Left lung (tissue), 10 donors: Measurements from ENCODE around the gene ABHD6. TPM values are rescaled to one million over a fixed set of nuclear protein-coding genes. Genes with fewer than 3 reads are reported as not detected.
A peak's percentile ranks its signal among the peaks of the same experiment; 100 is the strongest.

Experiments used
- ATAC-seq: fragments of 200-7000 bp; cut with Tn5 transposase; one replicate; pipeline ENCODE4 v1.9.1; 2020; ENCODE audit warnings: moderate library complexity
- DNase-seq, 4 donors: peaks; one replicate each; pipeline ENCODE4 v3.0.0-alpha.2; 2013 to 2020
- H3K27ac ChIP-seq, 2 donors: fragments of 200-600 bp; sonication (generic) in 1 of 2; one replicate each; pipeline versions ENCODE4 v1.5.0 to v1.8.0; 2020 to 2021
- H3K27me3 ChIP-seq, 2 donors: fragments of 200-600 bp; sonication (generic) in 1 of 2; one replicate each; pipeline versions ENCODE4 v1.5.0 to v1.8.0; 2020 to 2021
- H3K36me3 ChIP-seq, 2 donors: fragments of 200-600 bp; sonication (generic) in 1 of 2; one replicate each; pipeline versions ENCODE4 v1.5.0 to v1.8.0; 2020 to 2021
- H3K4me1 ChIP-seq, 2 donors: fragments of 200-600 bp; one replicate each; pipeline ENCODE4 v1.8.0; 2021
- H3K4me3 ChIP-seq, 2 donors: fragments of 200-600 bp; sonication (generic) in 1 of 2; one replicate each; pipeline versions ENCODE4 v1.5.0 to v1.8.0; 2020 to 2021; ENCODE audit warnings: mild to moderate bottlenecking in 1 of 2
- H3K9me3 ChIP-seq, 2 donors: fragments of 200-600 bp; sonication (generic) in 1 of 2; one replicate each; pipeline versions ENCODE4 v1.5.0 to v1.8.0; 2020 to 2021
- intact Hi-C, 2 donors: fragments of 100-400 bp; cut with DNase I; formaldehyde crosslinking; loops; one replicate each; pipeline versions ENCODE4 v1.11.2 to v1.14.2; 2022
- polyA plus RNA-seq, 6 donors: library from polyadenylated mRNA; unstranded; fragments of 120-200 nt; gene quantifications; one replicate each; pipeline ENCODE4 v1.2.1, GENCODE V29; 2013; ENCODE audit not compliant: insufficient read length in 6 of 6
- total RNA-seq, 2 donors: library from RNA; stranded (reverse); fragmentation: NEBNext Ultra II Directional; extraction: Animal tissue kit (Norgen Biotek cat#: 25700); gene quantifications; one replicate each; pipeline ENCODE4 v1.2.1, GENCODE V29; 2021
- TF ChIP-seq, protein P1 (sequence below), 2 donors: fragments of 200-600 bp; sonication (generic) in 1 of 2; IDR thresholded peaks; one replicate each; pipeline versions ENCODE4 v1.5.0 to v1.8.0; 2021; ENCODE audit warnings: antibody characterized with exemption in 2 of 2
- donor health status: DM: no; HTN: yes; CAD: no.
- donor health status: DM: no; HTN: no; CAD: no.

ABHD6 gene
- total and polyA plus RNA-seq, 8 donors = 4.8 to 12.7 (median 8.2) TPM

DNA sequence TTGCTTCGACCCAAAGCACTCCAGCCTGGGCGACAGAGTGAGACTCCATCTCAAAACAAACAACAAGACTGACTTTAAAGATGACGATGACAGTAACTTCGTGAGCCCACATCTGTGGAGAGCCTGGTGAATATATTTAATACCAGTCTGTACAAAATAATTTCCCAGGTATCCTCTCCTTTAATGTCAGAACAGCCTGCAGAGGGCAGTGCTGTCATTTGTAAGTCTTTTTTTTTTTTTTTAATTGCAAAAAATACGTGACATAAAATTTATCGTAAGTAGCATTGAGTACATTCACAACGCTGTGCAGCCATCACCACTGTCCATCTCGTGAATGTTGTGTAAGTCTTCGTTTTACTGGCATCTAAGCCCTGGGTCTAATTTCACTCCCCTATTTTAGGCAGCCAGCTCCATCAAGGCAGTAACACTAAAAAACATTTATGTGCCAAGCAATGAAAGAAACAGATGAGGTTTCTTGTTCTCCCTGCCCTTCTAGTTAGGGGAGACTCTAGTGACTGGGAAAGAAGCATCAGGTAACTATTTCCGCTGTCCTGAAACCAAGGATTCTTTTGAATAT, 70.1 kb downstream of the ABHD6 start:
- DNase-seq (peak in 2 of 4 donors; percentile 35 to 65), ATAC-seq (peak; percentile 6)
- Histone ChIP-seq H3K9me3 (no peaks in the 10 kb centered on the region), H3K4me1 (peaks cover 19 to 32% of the 10 kb centered on the region in 2 donors), H3K4me3 (peak overlapping the region; percentile 72 to 81), H3K27ac (peak overlapping the region in 1 of 2 donors; percentile 96), H3K27me3 (no peaks in the 10 kb centered on the region), H3K36me3 (peaks cover 0 to 32% of the 10 kb centered on the region in 2 donors)
- intact Hi-C loops = loop anchor here in 1 of 2 donors (10.0 kb wide), 1 partner anchor 303 kb away; the partner anchor contains the start of gene FLNB
- TF ChIP-seq, protein P1, sequence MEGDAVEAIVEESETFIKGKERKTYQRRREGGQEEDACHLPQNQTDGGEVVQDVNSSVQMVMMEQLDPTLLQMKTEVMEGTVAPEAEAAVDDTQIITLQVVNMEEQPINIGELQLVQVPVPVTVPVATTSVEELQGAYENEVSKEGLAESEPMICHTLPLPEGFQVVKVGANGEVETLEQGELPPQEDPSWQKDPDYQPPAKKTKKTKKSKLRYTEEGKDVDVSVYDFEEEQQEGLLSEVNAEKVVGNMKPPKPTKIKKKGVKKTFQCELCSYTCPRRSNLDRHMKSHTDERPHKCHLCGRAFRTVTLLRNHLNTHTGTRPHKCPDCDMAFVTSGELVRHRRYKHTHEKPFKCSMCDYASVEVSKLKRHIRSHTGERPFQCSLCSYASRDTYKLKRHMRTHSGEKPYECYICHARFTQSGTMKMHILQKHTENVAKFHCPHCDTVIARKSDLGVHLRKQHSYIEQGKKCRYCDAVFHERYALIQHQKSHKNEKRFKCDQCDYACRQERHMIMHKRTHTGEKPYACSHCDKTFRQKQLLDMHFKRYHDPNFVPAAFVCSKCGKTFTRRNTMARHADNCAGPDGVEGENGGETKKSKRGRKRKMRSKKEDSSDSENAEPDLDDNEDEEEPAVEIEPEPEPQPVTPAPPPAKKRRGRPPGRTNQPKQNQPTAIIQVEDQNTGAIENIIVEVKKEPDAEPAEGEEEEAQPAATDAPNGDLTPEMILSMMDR (IDR thresholded peaks at IDR 0.05) = peak in 1 of 2 donors; percentile 34

DNA sequence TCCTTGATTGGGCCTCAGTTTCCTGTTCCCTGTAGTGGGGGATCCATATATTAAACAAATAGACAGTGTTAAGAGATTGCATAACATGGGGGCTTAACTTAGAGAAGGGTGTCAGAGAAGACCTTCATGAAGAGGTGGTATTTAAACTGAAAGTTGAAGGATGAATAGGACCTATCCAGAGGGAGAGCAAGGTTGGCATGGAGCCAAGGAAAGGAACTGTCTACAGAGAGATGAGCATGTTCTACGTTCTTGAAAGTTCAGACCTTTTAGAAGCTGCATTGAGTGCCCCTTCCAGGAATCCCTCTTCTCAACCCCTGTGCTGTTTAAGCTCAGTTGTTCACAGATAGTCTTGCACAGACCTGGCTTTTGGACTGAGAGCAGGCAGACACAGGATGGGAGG, 71.1 kb downstream of the ABHD6 start:
- Histone ChIP-seq H3K4me1 (peaks cover 19 to 32% of the 10 kb centered on the region in 2 donors), H3K4me3 (no peak overlapping the region), H3K9me3 (no peaks in the 10 kb centered on the region), H3K27ac (no peak overlapping the region), H3K27me3 (no peaks in the 10 kb centered on the region), H3K36me3 (peaks cover 0 to 43% of the 10 kb centered on the region in 2 donors)
- DNase-seq (peak in 1 of 4 donors; percentile 9), ATAC-seq (no peak)
- TF ChIP-seq, protein P1 (IDR thresholded peaks at IDR 0.05) = no peak
- intact Hi-C loops = loop anchor here in 1 of 2 donors (10.0 kb wide), 1 partner anchor 304 kb away; the partner anchor contains the start of gene FLNB

DNA sequence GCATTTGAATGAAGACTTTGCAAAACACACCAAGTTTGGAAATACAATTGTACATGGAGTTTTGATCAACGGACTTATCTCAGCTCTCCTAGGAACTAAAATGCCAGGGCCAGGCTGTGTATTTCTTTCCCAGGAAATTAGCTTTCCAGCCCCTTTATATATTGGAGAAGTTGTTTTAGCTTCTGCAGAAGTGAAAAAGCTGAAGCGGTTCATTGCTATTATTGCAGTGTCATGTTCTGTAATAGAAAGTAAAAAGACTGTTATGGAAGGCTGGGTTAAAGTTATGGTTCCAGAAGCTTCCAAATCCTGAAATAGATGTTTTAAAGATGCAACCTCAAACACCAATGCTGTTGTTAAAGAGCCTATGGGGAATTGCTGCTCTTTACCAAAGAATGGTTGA, 80.2 kb downstream of the ABHD6 start:
- DNase-seq = no peak
- no peaks in the 10 kb centered on the region for H3K9me3 ChIP-seq
- H3K4me1 ChIP-seq = peaks cover 0 to 6% of the 10 kb centered on the region in 2 donors
- TF ChIP-seq, protein P1 (IDR thresholded peaks at IDR 0.05) = no peak
- intact Hi-C loops = no loop called here
- H3K4me3 ChIP-seq = no peak overlapping the region
- peaks cover 0 to 65% of the 10 kb centered on the region in 2 donors for H3K36me3 ChIP-seq
- H3K27me3 ChIP-seq = no peaks in the 10 kb centered on the region
- no peak for ATAC-seq
- no peak overlapping the region for H3K27ac ChIP-seq

DNA sequence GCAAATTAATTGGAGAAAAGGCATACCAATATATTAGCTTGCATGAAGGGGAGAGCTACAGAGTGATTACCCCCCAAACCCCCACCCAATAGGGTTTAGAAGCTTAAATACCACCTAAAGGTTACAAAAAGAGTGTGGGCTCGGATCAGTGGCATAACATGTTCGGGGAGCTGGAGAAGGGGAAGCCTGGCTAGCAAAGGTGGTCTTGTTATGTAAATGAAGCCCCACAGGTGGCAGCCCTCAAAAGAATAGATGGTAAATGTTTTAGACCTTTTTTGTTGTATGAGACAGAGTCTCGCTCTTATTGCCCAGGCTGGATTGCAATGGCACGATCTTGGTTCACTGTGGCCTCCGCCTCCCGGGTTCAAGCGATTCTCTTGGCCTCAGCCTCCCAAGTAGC, 84.2 kb downstream of the ABHD6 start:
- Histone ChIP-seq H3K4me1 (peaks cover 0 to 15% of the 10 kb centered on the region in 2 donors), H3K27ac (no peak overlapping the region), H3K4me3 (no peak overlapping the region), H3K36me3 (peaks cover 0 to 25% of the 10 kb centered on the region in 2 donors), H3K27me3 (no peaks in the 10 kb centered on the region), H3K9me3 (no peaks in the 10 kb centered on the region)
- TF ChIP-seq, protein P1 (IDR thresholded peaks at IDR 0.05) = no peak
- DNase-seq = no peak
- no peak for ATAC-seq
- intact Hi-C loops = no loop called here

DNA sequence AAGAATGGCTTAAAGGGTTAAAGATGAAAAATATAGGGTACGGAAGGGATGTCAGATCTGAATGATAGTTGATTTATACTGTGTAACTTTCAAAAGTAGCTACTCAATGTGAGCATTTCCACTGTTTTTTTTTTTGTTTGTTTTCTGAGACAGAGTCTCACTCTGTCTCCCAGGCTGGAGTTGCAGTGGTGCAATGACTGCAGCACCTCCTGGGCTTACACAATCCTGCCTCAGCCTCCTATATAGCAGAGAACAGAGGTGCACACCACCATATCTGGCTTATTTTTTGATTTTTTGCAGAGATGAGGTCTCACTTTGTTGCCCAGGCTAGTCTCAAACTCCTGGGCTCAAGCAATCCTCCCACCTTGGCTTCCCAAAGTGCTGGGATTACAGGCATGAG, 85.2 kb downstream of the ABHD6 start:
- Histone ChIP-seq H3K4me1 (peaks cover 0 to 11% of the 10 kb centered on the region in 2 donors), H3K36me3 (peaks cover 0 to 15% of the 10 kb centered on the region in 2 donors), H3K27me3 (no peaks in the 10 kb centered on the region), H3K4me3 (no peak overlapping the region), H3K27ac (no peak overlapping the region), H3K9me3 (no peaks in the 10 kb centered on the region)
- ATAC-seq (no peak), DNase-seq (no peak)
- TF ChIP-seq, protein P1 (IDR thresholded peaks at IDR 0.05) = no peak
- intact Hi-C loops = no loop called here
